Hematopoietic multipotent progenitor cell (in vitro differentiated cells): Measurements from ENCODE around the gene SH3PXD2A. TPM values are rescaled to one million over a fixed set of nuclear protein-coding genes. Genes with fewer than 3 reads are reported as not detected.

Experiments
- DNase-seq, 3 donors: peaks; one replicate each; pipeline ENCODE4 v3.0.0-alpha.2; 2011 to 2015; ENCODE audit warnings: low read depth in 2 of 3, low spot score in 2 of 3
- total RNA-seq: library from RNA; depleted of rRNA; stranded (reverse); fragments of >200 nt; gene quantifications from one replicate; pipeline ENCODE4 v1.2.3, GENCODE V29; 2012

The SH3PXD2A gene
- total RNA-seq, result 2.7 TPM

DNA sequence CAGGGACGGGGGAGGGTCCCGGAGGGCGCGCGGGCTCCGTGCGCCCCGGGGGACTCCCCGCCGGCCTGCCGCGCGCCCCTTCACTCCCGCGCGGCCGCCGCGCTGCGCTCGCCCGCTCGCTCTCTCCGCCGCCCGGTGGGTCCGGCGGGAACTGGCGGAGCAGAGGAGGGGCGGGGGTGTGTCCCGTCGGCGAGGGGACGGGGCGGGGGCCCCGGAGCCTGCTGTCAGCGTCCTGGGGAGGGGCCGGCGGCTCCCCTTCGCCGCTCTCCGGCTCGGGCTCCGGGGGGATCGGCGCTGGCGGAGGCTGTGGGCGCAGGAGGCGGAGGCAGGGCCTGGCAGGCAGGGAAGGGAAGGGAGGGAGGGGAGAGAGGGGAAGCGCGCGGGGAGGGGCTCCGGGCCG, at the start of gene SH3PXD2A:
Gene SH3PXD2A, minus strand, starts transcription at position 153 of the 400 bp plus-strand sequence. CDS start 310 bp downstream, outside the sequence.
- peak in 2 of 3 donors; percentile 50 to 55 for DNase-seq

- DNase-seq, result no peak
Observed at GRCh38 chr10:103901299-103901698, 45.9 kb upstream of the SH3PXD2A start.

DNA sequence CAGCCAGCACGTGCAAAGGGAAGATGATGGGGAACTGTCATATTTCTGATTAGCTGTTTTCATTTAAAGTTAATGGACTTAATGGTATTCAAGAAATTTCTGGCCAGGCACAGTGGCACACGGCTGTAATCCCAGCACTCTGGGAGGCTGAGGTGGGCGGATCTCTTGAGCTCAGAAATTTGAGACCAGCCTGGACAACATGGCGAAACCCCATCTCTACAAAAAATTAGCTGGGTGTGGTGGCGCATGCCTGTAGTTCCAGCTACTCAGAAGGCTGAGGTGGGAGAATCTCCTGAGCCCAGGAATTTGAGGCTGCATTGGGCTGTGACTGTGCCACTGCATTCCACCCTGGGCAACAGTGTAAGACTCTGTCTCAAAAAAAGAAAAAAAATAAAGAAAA, 43.9 kb upstream of the SH3PXD2A start:
- no peak for DNase-seq

DNA sequence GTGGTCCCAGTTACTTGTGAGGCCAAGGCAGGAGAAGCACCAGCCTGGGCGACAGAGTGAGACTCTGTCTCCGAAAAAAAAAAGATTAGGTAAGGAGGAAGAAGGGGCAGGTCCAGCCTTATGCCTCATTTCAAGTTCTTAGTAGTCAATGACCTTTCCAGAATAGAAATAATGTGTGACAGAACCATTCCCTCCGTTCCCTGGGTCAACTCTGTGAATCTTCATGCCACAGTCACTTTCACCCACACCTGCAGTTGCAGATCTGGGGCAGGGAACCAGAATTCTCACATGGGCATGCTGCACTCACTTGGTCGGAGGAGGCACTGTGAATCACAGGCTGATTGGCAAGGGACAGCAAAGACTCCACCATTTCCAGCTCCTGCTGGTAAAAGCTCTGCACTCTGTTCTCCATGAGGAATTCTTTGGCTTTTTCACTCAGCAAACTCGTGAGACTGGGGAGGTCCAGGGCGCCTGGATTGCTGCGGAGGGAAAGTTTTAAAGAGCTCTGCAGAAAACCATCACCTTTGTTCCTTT, 41.9 kb upstream of the SH3PXD2A start:
- no peak for DNase-seq

GRCh38 chr10:103896225-103896624, 40.8 kb upstream of the SH3PXD2A start:
- DNase-seq, result no peak

GRCh38 chr10:103895411-103896186, 40.2 kb upstream of the SH3PXD2A start:
- no peak for DNase-seq

- no peak for DNase-seq
Observed at GRCh38 chr10:103894441-103894864, 39.1 kb upstream of the SH3PXD2A start.

GRCh38 chr10:103893817-103894216, 38.4 kb upstream of the SH3PXD2A start:
- no peak for DNase-seq

DNA sequence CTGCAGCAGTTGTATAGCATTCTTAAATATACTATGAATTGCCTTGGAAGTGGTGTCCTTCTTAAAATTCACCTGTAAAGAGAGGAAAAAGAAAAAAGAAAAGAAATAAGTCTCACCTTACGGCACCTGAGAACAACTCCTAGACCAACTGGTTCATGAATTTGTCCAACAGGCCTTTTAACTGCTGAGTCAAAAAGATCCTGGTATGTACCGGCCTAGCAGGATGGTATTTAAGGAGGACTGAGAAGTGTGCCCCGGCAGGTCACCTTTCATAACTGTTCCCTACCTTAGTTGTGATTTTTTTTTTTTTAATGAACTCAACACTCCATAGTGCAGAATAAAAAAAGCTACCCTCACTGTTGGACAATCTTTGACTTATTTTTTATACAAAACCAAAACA, 36.8 kb upstream of the SH3PXD2A start:
- no peak for DNase-seq

- DNase-seq, result no peak
Observed at GRCh38 chr10:103890688-103891087, 35.3 kb upstream of the SH3PXD2A start.

DNA sequence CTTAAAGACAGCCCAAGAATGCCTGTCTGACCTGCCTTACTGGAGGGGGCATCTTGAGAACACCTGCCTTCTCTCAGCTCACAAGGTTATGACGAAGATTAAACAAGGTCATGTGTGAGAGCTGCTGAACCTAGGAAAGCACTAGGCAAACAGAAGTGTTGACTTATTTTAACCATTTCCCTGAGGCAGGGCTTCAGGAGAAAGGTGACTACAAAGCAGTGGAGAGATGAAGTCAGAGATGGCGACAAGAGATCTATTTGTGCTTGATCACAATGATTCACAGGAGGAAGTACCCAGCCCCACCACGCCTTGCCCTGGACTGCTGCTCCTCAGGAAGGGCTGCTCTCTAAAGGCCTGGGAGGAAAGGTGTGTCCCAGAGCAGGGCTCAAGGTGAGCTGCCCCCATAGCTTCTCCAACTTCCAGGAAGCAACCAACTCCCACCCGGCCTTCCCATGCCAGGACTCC, 34.9 kb upstream of the SH3PXD2A start:
- no peak for DNase-seq

GRCh38 chr10:103889121-103889720, 33.8 kb upstream of the SH3PXD2A start:
- no peak for DNase-seq

- DNase-seq, result peak in 2 of 3 donors; percentile 58 to 75
Observed at GRCh38 chr10:103888113-103888841, 32.9 kb upstream of the SH3PXD2A start.

DNA sequence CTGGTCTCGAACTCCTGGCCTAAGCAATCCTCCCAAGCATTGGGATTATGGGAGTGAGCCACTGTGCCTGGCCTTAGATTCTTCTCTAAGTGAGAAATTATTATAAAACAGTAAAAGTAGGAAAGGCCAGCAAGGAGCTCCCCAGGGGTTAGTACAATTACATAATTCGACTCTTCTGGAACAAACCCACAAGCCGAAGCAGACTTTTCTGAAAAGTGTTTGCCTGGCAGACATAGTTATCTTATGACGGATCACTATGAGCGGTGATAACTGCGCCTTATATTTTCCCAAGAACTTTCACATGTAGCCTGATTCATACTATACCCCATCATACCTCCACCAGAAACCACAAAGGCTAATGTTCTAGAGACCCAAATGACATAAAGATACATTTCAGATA, 30.2 kb upstream of the SH3PXD2A start:
- DNase-seq, result no peak

DNA sequence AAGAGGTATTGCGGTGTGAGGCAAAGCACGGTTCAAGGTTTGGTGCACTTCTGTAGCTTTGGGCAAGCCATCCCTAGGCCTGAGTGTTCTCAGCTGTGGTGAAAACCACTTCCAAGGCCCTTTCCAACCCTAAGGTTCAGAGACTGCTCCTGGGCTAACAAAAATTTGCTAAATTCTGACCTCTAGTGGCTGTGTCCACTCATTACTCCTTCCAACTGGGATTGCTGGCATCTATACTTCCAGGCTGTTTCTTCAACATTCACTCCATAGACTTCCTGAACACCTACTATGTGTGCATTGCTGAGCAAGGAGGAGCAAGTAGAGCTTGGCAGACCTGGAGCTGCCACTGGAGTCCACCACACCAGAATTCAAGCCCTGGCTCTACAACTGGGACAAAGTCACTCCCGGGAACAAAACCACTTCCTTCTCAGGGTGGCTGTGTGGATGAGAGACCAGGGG, 29.3 kb upstream of the SH3PXD2A start:
- DNase-seq, result peak in 2 of 3 donors; percentile 33 to 45

GRCh38 chr10:103882285-103883007, 27.1 kb upstream of the SH3PXD2A start:
- no peak for DNase-seq

GRCh38 chr10:103881416-103882284, 26.3 kb upstream of the SH3PXD2A start:
- DNase-seq, result no peak

DNA sequence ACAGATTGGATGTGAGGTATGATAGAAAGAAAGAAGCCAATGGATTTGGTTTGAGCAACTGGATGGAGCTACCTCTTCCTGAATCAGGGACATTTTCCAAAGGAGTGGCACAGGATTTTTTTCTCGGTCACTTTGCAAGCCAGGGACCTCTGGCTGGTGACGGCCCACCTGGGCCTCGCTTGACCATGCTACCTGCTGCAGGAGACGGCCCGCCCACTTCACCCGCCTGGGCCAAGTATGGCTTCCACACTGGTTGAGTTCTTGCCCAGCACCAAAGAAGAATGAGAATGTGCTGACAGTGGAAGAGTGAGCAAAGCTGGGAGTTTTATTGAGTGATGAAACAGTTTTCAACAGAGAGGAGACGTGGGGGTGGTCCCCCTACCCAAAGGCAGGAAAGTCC, 24.5 kb upstream of the SH3PXD2A start:
- no peak for DNase-seq

GRCh38 chr10:103879409-103879808, 24.0 kb upstream of the SH3PXD2A start:
- DNase-seq, result no peak
